ENCODE measurements around the gene UQCRQ. TPM values are rescaled to one million over a fixed set of nuclear protein-coding genes. Genes with fewer than 3 reads are reported as not detected.

The UQCRQ gene
- total and polyA plus RNA-seq, 9 of the 15 experiments (the other 6 are each of a cell fraction or from before 2014, with no cell fraction given), result 235 to 2,421 (median 883) TPM

DNA sequence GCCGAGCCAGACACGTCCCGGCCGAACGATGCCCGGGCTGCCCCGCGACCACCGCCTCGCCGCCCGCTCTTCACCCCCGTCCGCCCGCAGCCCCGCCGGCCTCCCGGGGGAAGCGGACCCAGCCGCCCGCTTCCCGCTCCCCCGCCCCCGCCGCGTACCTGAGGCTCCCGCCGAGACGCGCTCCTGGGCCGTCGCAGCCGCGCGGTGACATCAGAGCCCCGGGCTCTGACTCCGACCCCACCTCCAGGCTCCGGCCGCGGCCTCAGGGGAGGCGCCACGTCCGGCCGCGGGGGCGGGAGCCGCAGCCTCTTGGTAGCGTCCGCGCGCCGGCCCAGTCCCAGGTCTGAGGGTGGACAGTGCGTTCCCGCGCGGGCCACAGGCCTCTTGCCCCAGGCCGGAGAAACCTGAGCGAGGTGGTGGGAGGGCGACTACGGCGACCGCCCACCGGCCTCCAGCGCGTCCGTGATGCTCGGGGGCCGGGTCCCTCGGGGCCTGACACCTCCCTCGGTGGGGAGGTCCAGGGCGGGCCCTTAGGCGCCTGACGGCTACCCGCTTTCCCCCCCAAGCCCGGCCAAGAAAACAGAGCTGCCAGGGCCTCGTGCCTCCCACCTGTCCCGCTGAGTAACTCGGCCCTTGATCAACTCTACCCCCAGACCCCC lies 35.9 kb upstream of the UQCRQ start, which contains the start of gene SHROOM1 (continued):
- TF ChIP-seq, protein P1, sequence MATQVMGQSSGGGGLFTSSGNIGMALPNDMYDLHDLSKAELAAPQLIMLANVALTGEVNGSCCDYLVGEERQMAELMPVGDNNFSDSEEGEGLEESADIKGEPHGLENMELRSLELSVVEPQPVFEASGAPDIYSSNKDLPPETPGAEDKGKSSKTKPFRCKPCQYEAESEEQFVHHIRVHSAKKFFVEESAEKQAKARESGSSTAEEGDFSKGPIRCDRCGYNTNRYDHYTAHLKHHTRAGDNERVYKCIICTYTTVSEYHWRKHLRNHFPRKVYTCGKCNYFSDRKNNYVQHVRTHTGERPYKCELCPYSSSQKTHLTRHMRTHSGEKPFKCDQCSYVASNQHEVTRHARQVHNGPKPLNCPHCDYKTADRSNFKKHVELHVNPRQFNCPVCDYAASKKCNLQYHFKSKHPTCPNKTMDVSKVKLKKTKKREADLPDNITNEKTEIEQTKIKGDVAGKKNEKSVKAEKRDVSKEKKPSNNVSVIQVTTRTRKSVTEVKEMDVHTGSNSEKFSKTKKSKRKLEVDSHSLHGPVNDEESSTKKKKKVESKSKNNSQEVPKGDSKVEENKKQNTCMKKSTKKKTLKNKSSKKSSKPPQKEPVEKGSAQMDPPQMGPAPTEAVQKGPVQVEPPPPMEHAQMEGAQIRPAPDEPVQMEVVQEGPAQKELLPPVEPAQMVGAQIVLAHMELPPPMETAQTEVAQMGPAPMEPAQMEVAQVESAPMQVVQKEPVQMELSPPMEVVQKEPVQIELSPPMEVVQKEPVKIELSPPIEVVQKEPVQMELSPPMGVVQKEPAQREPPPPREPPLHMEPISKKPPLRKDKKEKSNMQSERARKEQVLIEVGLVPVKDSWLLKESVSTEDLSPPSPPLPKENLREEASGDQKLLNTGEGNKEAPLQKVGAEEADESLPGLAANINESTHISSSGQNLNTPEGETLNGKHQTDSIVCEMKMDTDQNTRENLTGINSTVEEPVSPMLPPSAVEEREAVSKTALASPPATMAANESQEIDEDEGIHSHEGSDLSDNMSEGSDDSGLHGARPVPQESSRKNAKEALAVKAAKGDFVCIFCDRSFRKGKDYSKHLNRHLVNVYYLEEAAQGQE (IDR thresholded peaks at IDR 0.05; ENCODE audit: borderline replicate concordance), result no peak
- TF ChIP-seq, protein P1 (CRISPR knock-in tag; IDR thresholded peaks at IDR 0.05; ENCODE audit: low read depth), result peak; percentile 83
- TF ChIP-seq ARID2 (IDR thresholded peaks at IDR 0.05) (no peak), GTF2E2 (tag; IDR thresholded peaks at IDR 0.05) (peak; percentile 19; the same call in 1 of the 2 replicates), MEF2D (tag; conservative IDR thresholded peaks at IDR 0.05; ENCODE audit: low read depth) (no peak; the same call in 1 of the 2 replicates), LARP7 (IDR thresholded peaks at IDR 0.05) (no peak), PML (IDR thresholded peaks at IDR 0.05; ENCODE audit: low read length) (peak; percentile 81), PTBP1 (IDR thresholded peaks at IDR 0.05; ENCODE audit: low read depth, low read length) (no peak), MEF2A (IDR thresholded peaks at IDR 0.05; ENCODE audit: control insufficient read depth, low read depth, low read length) (no peak), PURB (CRISPR knock-in tag; IDR thresholded peaks at IDR 0.05; ENCODE audit: low read depth) (no peak), ZNF24 (IDR thresholded peaks at IDR 0.05) (no peak)
- TF ChIP-seq, protein P2, sequence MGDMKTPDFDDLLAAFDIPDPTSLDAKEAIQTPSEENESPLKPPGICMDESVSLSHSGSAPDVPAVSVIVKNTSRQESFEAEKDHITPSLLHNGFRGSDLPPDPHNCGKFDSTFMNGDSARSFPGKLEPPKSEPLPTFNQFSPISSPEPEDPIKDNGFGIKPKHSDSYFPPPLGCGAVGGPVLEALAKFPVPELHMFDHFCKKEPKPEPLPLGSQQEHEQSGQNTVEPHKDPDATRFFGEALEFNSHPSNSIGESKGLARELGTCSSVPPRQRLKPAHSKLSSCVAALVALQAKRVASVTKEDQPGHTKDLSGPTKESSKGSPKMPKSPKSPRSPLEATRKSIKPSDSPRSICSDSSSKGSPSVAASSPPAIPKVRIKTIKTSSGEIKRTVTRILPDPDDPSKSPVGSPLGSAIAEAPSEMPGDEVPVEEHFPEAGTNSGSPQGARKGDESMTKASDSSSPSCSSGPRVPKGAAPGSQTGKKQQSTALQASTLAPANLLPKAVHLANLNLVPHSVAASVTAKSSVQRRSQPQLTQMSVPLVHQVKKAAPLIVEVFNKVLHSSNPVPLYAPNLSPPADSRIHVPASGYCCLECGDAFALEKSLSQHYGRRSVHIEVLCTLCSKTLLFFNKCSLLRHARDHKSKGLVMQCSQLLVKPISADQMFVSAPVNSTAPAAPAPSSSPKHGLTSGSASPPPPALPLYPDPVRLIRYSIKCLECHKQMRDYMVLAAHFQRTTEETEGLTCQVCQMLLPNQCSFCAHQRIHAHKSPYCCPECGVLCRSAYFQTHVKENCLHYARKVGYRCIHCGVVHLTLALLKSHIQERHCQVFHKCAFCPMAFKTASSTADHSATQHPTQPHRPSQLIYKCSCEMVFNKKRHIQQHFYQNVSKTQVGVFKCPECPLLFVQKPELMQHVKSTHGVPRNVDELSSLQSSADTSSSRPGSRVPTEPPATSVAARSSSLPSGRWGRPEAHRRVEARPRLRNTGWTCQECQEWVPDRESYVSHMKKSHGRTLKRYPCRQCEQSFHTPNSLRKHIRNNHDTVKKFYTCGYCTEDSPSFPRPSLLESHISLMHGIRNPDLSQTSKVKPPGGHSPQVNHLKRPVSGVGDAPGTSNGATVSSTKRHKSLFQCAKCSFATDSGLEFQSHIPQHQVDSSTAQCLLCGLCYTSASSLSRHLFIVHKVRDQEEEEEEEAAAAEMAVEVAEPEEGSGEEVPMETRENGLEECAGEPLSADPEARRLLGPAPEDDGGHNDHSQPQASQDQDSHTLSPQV (IDR thresholded peaks at IDR 0.05), result peak; percentile 86
- TF ChIP-seq, protein P3, sequence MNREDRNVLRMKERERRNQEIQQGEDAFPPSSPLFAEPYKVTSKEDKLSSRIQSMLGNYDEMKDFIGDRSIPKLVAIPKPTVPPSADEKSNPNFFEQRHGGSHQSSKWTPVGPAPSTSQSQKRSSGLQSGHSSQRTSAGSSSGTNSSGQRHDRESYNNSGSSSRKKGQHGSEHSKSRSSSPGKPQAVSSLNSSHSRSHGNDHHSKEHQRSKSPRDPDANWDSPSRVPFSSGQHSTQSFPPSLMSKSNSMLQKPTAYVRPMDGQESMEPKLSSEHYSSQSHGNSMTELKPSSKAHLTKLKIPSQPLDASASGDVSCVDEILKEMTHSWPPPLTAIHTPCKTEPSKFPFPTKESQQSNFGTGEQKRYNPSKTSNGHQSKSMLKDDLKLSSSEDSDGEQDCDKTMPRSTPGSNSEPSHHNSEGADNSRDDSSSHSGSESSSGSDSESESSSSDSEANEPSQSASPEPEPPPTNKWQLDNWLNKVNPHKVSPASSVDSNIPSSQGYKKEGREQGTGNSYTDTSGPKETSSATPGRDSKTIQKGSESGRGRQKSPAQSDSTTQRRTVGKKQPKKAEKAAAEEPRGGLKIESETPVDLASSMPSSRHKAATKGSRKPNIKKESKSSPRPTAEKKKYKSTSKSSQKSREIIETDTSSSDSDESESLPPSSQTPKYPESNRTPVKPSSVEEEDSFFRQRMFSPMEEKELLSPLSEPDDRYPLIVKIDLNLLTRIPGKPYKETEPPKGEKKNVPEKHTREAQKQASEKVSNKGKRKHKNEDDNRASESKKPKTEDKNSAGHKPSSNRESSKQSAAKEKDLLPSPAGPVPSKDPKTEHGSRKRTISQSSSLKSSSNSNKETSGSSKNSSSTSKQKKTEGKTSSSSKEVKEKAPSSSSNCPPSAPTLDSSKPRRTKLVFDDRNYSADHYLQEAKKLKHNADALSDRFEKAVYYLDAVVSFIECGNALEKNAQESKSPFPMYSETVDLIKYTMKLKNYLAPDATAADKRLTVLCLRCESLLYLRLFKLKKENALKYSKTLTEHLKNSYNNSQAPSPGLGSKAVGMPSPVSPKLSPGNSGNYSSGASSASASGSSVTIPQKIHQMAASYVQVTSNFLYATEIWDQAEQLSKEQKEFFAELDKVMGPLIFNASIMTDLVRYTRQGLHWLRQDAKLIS (CRISPR knock-in tag; IDR thresholded peaks at IDR 0.05), result no peak; the same call in none of the 2 replicates
